Neutrophil (primary cell): ENCODE data around the gene NHS.

Experiments used
- H3K27ac ChIP-seq: fragments of 200-600 bp; sonication (generic); 2 replicates; pipeline ENCODE4 v1.5.1; 2016; ENCODE audit warnings: mild to moderate bottlenecking, moderate library complexity
- H3K27me3 ChIP-seq: fragments of 200-600 bp; sonication (generic); 2 replicates; pipeline ENCODE4 v1.6.0; 2016; ENCODE audit warnings: mild to moderate bottlenecking
- H3K36me3 ChIP-seq: fragments of 200-600 bp; sonication (generic); 2 replicates; pipeline ENCODE4 v1.5.1; 2017
- H3K4me1 ChIP-seq, 2 experiments: fragments of 200-600 bp in 1 of 2; sonication (generic) in 1 of 2; 1 replicate in 1 of 2; 2 replicates in 1 of 2; pipeline versions ENCODE4 v1.5.1 to v1.6.1; 2013 to 2016; ENCODE audit warnings: low read depth in 1 of 2, low read length in 1 of 2, mild to moderate bottlenecking in 1 of 2, moderate library complexity in 1 of 2; ENCODE audit not compliant: control insufficient read depth in 1 of 2, insufficient read depth in 1 of 2
- H3K4me3 ChIP-seq, 2 experiments: fragments of 200-600 bp in 1 of 2; sonication (generic) in 1 of 2; 1 replicate in 1 of 2; 2 replicates in 1 of 2; pipeline ENCODE4 v1.5.1; 2013 to 2016; ENCODE audit warnings: low read depth in 1 of 2, low read length in 1 of 2, mild to moderate bottlenecking in 1 of 2, moderate library complexity in 1 of 2
- H3K9me3 ChIP-seq: fragments of 200-600 bp; sonication (generic); 2 replicates; pipeline ENCODE4 v1.5.1; 2016
- TF ChIP-seq, protein P1 (sequence below): fragments of 200-600 bp; sonication (generic); IDR thresholded peaks from 2 replicates; pipeline ENCODE4 v1.5.1; 2016; ENCODE audit warnings: antibody characterized with exemption

NHS gene

DNA sequence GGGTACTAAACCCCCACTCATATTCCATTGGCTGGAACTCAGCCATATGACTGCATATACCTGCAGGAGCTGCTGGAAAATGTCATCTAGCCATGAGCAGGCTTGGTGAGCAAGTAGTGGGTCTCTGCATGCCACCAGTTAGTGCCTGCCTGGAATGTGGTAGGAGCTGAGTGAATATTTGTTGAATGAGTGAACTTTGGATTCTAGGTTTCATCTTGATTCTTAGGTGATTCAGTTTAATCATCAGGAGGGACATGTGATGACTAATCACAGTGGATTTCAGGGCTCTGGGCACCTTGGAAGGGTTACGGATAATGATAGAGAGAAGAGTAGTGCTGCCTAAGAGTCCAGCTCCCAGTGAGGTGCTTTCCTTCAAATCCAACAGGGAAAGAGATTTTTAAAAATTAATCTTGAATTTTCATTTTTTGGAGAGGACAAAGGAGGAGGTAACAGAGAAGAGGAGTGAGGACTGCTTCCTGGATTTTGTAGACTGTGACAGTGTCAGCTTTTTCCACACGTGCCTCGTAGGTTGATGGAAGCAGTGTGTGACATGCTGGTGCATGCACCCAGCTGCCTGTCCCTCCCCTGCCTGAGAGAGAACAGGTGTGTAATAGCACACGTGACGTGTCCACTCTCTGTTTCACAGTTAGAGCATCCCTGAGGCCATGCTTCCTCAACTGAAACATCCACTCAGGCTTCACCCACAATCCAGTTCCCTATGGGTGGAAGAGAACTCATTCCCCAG, 30.4 kb downstream of the NHS start:
- no peak overlapping the region for H3K4me3 ChIP-seq
- H3K36me3 ChIP-seq, result no peaks in the 10 kb centered on the region
- TF ChIP-seq, protein P1, sequence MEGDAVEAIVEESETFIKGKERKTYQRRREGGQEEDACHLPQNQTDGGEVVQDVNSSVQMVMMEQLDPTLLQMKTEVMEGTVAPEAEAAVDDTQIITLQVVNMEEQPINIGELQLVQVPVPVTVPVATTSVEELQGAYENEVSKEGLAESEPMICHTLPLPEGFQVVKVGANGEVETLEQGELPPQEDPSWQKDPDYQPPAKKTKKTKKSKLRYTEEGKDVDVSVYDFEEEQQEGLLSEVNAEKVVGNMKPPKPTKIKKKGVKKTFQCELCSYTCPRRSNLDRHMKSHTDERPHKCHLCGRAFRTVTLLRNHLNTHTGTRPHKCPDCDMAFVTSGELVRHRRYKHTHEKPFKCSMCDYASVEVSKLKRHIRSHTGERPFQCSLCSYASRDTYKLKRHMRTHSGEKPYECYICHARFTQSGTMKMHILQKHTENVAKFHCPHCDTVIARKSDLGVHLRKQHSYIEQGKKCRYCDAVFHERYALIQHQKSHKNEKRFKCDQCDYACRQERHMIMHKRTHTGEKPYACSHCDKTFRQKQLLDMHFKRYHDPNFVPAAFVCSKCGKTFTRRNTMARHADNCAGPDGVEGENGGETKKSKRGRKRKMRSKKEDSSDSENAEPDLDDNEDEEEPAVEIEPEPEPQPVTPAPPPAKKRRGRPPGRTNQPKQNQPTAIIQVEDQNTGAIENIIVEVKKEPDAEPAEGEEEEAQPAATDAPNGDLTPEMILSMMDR, result no peak
- no peaks in the 10 kb centered on the region for H3K9me3 ChIP-seq
- no peaks in the 10 kb centered on the region for H3K4me1 ChIP-seq
- no peaks in the 10 kb centered on the region for H3K27me3 ChIP-seq
- H3K27ac ChIP-seq, result no peak overlapping the region

DNA sequence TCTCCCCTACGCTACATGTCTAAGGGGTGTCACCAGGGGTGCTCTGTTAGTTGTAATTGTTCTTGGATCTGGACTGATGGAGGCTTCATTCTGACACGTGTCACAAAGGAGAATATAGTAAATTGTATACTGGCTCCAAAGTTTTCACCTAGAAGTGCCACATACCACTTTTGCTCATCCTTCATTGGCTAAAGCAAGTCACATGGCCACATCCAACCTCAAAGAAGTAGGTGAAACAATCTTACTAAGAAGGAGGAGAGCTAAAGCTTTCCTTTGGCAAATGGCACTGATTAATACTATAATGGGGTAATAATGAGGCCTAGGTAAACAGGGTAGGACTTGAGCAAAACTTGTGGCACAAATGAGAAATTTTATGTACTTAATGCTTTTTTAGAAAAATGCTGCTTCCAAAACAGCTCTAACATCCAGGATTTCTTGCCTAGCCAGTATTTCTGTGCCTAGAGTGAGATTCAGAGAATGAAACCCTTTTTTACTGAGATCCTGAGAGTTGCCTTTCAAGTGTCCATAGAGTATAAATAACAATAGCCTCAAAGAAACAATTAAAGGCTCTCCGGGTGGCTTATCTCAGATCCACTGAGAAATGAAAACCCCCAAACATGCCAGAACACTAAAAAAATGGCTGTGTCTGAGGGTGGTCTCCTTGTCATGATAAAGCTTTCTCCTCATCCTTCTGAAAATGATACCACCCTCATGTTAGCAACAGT, 34.7 kb downstream of the NHS start:
- Histone ChIP-seq H3K36me3 (no peaks in the 10 kb centered on the region), H3K27me3 (no peaks in the 10 kb centered on the region), H3K4me3 (no peak overlapping the region), H3K4me1 (no peaks in the 10 kb centered on the region), H3K27ac (no peak overlapping the region), H3K9me3 (no peaks in the 10 kb centered on the region)
- TF ChIP-seq, protein P1, result no peak

DNA sequence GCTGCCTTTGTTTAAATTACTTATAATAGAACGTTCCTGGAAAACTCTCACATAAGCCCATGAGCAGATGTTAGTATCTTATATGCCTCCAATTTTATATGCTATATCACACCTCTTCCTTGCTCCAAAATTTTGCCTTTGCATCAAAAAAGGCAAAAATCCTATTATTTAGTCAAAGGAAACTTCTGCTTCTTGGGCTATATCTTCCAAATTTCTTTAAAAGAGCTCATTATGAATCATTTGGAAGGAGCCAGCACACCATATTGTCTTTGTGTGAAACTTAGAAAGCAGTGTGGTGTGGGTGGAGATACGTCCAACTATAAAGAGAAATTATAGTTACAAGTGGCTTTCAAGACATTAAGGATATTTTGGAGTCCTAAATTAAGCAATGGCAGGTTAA, 35.7 kb downstream of the NHS start:
- TF ChIP-seq, protein P1, result no peak
- no peak overlapping the region for H3K4me3 ChIP-seq
- H3K27ac ChIP-seq, result no peak overlapping the region
- H3K27me3 ChIP-seq, result no peaks in the 10 kb centered on the region
- no peaks in the 10 kb centered on the region for H3K9me3 ChIP-seq
- no peaks in the 10 kb centered on the region for H3K4me1 ChIP-seq
- no peaks in the 10 kb centered on the region for H3K36me3 ChIP-seq

DNA sequence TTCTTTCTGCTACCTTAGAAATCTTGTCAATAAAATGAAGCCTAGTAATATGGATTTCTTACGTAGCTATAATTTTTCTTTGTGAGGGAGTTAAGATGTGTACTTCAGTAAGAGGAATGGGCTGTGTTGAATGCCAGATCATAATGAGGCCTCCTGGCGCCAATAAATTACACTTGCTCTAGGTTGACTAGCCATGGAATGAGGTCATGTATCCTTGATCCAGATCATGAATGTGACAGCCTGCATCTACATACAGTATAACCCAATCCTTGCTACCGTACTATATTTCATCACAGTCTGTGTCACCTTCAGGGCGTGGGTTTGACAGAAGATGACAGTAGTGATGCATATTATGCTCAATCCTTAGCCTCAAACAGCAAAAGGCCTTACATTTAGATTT, 36.2 kb downstream of the NHS start:
- Histone ChIP-seq H3K9me3 (no peaks in the 10 kb centered on the region), H3K27me3 (no peaks in the 10 kb centered on the region), H3K27ac (no peak overlapping the region), H3K4me1 (no peaks in the 10 kb centered on the region), H3K36me3 (no peaks in the 10 kb centered on the region), H3K4me3 (no peak overlapping the region)
- TF ChIP-seq, protein P1, result no peak

DNA sequence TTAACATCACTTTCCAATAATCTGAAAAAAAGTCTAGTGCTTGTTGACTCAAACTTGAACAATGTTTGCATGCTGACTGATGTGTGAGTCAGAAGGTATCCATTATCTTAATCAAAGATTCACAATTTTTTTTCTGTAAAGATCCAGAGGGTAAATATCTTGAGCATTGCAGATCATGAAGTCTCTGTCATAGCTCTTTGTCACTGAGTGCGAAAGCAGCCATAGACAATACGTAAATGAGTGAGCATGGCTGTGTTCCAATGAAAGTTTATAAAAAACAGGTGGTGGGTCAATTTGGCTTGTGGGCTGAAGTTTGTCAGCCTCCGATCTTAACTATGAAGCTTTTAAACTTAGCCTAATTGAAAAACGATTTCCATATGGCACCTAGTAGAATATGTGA, 37.7 kb downstream of the NHS start:
- Histone ChIP-seq H3K27ac (no peak overlapping the region), H3K4me1 (no peaks in the 10 kb centered on the region), H3K27me3 (no peaks in the 10 kb centered on the region), H3K9me3 (no peaks in the 10 kb centered on the region), H3K36me3 (no peaks in the 10 kb centered on the region), H3K4me3 (no peak overlapping the region)
- TF ChIP-seq, protein P1, result no peak
